ENCODE measurements around the gene TESPA1.

DNA sequence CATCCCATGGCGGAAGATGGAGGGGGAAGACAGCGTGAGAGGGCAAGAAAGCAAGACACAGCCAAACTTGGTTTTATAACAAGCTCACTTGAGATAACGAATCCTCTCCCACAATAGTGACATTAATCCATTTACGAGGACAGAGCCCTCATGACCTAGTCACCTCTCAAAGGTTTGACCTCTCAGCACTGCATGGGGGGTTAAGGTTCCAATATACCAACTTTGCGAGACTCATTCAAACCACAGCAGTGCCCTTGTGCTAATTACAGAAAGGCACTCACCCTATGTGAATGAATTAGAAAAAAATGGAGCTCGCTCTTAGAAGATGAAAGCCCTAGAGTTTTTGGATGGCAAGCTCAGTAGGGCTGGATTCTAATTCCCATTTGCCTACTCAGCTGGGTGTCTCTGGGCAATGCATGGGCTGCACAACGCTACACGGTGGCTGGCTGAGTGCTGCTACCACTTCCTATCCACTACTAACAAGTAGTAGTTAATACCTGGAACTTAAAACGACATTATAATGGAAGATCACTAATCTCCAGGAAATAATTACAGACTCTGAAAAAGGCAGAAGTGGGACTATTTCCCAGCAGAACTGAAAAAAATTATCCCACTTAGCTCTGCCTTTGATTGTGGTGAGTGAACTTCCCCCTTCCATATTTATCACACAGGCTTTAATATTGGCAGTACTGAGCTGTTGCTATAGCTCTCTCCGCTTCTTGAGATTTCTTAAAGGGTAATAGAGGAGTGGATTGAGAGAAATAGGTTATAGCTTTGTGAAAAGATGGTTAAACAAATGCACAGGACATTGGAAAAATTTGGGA lies 27.5 kb downstream of the TESPA1 start:
- TF ChIP-seq CTCF (IDR thresholded peaks at IDR 0.05; ENCODE audit: low read depth, low read length, poor library complexity, severe bottlenecking): no peak
- TF ChIP-seq EZH2phosphoT487 (IDR thresholded peaks at IDR 0.05; ENCODE audit: borderline replicate concordance, low read length): no peak

Data from DOHH2 (cell line).